NCI-H82 treated with DMSO at 0.1 percent for 48 hours (cell line): Measurements from ENCODE around the gene IQGAP2.
"Not testable (repeated sequence)": the region's sequence is repeated elsewhere in the genome, so short reads cannot be mapped to it uniquely, and the experiment has no call there.

ENCODE experiments used
- DNase-seq: peaks from one replicate; lab custom pipeline; 2025; ENCODE audit not compliant: unreplicated experiment; lab: John Stamatoyannopoulos, UW

Gene IQGAP2

GRCh38 chr5:76733049-76733417, 329.9 kb downstream of the IQGAP2 start:
- no peak for DNase-seq

- no peak for DNase-seq
Observed at GRCh38 chr5:76735762-76736545, 332.9 kb downstream of the IQGAP2 start.

GRCh38 chr5:76736679-76737556, 333.8 kb downstream of the IQGAP2 start:
- no peak for DNase-seq

- DNase-seq: no peak
Observed at GRCh38 chr5:76737846-76738245, 334.8 kb downstream of the IQGAP2 start.

- DNase-seq: not testable (repeated sequence)
Observed at GRCh38 chr5:76741506-76741905, 338.4 kb downstream of the IQGAP2 start.

- no peak for DNase-seq
Observed at GRCh38 chr5:76742583-76742982, 339.5 kb downstream of the IQGAP2 start.

GRCh38 chr5:76744632-76745031, 341.5 kb downstream of the IQGAP2 start:
- DNase-seq: no peak

- DNase-seq: no peak
Observed at GRCh38 chr5:76745670-76746069, 342.6 kb downstream of the IQGAP2 start.

- DNase-seq: no peak
Observed at GRCh38 chr5:76746677-76747076, 343.6 kb downstream of the IQGAP2 start.

GRCh38 chr5:76747706-76748105, 344.6 kb downstream of the IQGAP2 start:
- no peak for DNase-seq

- DNase-seq: no peak
Observed at GRCh38 chr5:76751291-76751690, 348.2 kb downstream of the IQGAP2 start.

GRCh38 chr5:76754668-76755078, 351.6 kb downstream of the IQGAP2 start:
- no peak for DNase-seq

- no peak for DNase-seq
Observed at GRCh38 chr5:76755779-76756637, 352.9 kb downstream of the IQGAP2 start.

GRCh38 chr5:76757049-76757448, 354.0 kb downstream of the IQGAP2 start:
- DNase-seq: no peak
